GM18505 (cell line): Measurements from ENCODE around the gene DLGAP4.
"Not testable (repeated sequence)": the region's sequence is repeated elsewhere in the genome, so short reads cannot be mapped to it uniquely, and the experiment has no call there.

ENCODE experiments used
- ATAC-seq: cut with Tn5 transposase; IDR thresholded peaks from one replicate; pipeline ENCODE4 v1.9.1; 2021; ENCODE audit not compliant: unreplicated experiment
- POLR2A ChIP-seq: IDR thresholded peaks from 4 replicates; pipeline ENCODE4 v1.6.1; 2011; ENCODE audit warnings: borderline replicate concordance; ENCODE audit not compliant: insufficient read depth, insufficient read length; ENCODE audit errors: extremely low read depth

The DLGAP4 gene

DNA sequence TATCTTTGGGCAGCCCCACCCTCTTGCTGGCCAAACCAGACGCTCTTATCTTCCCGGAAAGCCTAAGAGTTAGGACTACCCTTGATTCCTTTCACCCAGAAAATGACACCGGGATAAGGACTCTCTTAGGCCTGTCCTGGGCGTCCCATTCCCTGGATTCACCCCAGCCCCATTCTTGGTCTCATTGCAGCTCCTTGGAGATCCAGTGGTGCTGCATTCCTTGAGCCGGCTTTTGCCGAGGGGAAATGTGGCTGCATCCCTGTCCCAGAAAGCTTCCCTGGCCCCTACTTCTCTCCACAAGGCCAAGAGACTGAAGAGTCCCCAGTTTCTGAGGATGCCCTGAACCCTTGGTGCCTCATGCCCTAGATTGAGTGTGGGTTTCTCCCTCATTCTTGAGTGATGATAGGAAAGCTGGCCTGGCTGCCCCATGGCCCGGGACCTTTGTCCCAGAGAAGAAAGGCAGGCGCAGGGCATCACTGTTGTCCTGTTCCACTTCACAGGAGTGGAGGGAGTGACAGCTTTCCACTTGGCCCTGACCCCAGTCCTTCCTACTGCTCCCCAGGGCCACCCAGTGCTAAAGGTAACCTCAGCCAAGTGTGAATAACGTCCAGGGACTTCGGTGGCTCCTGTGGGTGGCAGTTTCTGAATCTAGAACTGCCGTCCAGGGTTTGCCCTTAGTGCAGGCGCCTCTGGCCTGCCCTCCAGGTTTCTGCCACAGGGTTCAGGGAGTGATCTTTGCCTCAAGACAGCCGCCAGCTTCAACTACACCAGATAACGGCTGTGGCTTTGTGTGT is 192.4 kb downstream of the DLGAP4 start:
- no peak for ATAC-seq
- no peak for TF ChIP-seq POLR2A

DNA sequence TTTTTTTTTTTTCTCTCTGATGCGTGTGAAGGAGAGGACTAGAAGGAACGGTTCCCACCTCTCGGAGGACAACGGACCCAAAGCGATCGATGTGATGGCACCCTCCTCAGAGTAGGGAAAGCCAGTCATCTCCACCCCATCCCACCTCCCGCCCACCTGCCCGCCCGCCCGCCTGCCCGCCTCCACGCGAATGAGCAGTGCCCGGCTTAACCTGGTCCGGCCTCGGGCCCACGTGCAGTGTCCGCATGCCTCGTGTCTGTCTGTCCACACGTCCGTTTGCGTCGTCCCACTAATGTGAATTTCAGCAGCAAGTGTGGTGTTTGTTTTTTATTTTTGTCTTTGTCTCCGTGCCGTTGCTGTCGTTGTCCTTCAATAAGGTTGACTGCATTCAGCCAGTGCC is 193.1 kb downstream of the DLGAP4 start:
- no peak for ATAC-seq
- TF ChIP-seq POLR2A = no peak

DNA sequence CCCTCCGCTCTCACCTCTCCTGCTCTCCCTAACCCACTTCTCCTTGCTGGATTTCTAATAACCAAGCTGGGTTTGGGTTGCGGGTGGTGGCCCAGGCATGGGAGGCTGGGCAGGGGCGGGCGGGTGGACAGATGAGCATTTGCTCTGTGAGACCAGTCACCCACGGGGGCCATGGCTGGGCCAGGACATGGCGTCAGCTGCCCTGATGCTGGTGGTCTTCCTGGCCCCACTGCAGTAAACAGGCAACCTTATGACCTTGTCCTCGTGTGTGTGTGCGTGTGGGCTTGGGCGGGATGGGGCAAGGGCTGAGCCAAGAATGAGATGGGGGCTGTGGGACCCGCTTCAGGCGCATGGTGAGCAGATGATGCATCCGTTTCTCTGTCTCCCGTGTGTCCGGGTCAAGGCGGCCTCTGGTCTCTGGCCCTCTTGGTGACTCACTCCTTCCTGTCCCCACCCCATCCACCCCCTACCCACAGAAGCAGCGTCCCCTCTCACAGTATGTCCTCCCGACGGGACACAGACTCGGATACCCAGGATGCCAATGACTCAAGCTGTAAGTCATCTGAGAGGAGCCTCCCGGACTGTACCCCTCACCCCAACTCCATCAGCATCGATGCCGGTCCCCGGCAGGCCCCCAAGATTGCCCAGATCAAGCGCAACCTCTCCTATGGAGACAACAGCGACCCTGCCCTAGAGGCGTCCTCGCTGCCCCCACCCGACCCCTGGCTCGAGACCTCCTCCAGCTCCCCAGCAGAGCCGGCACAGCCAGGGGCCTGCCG is 193.8 kb downstream of the DLGAP4 start:
- no peak for ATAC-seq

DNA sequence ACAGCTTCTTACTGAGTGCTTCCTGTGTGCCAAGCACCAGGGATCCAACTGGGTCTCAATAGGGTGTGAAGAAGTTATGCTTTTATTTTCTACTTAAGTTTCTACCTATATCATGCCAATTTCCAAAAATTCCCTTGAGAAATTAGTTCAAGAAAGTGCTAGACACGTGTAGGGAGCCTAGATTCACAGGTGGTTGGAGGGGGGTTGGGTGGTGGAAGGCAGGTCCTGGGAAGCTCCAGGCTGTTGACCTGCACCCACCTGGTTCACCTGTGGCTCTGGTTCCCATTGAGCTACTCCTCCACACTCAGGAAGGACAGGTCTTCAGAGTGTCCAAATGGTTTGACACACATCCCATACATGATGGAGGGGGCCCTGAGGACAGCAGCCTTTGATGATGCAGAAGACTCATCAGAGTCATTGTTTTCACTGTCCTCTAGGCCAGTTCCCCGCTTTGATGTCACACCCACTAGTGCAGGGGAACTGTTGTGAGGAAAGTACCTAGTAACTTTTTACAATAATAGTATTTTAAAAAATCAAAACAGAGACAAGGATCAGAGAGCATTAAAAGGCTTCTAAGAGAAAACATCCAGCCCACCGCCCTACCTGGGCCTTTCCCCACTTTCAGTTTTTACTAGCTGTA is 195.3 kb downstream of the DLGAP4 start:
- ATAC-seq = no peak
- TF ChIP-seq POLR2A = no peak

More for the DNA sequence above, 193.8 kb downstream of the DLGAP4 start:
- no peak for TF ChIP-seq POLR2A

DNA sequence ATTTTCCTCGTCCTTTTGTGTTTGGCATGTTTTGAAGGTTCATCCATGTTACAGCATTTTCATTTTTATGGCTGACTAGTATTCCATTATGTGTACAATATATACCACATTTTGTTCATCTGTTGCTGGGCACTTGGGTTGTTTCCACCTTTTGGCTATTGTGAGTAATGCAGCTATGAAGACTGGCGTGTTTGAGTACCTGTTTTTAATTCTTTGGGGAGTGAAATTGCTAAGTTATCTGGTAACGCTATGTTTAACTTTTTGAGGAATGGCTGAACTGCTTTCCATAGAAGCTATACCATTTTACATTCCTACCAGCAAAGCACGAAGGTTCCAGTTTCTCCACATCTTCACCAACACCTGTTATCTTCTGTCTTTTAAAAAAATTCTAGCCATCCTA is 198.2 kb downstream of the DLGAP4 start:
- TF ChIP-seq POLR2A = no peak
- no peak for ATAC-seq

DNA sequence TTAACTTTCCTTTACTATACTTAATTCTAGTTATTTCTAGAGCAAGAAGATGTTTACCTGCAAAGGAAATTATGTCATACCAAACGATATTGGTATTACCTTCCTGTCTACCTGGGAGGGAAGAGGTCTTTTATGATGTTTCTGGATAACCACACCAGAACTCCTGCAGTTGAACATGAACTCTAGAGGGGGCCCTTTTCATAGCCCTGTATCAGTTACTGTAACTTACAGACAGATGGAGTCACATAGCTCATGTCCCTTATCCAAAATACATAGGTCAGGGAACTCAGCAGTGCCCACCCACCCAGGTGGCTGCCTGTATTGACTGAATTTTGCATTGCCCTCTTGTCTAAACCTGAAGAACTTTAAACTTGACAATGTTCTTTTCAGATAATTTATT is 200.1 kb downstream of the DLGAP4 start:
- no peak for ATAC-seq
- no peak for TF ChIP-seq POLR2A

DNA sequence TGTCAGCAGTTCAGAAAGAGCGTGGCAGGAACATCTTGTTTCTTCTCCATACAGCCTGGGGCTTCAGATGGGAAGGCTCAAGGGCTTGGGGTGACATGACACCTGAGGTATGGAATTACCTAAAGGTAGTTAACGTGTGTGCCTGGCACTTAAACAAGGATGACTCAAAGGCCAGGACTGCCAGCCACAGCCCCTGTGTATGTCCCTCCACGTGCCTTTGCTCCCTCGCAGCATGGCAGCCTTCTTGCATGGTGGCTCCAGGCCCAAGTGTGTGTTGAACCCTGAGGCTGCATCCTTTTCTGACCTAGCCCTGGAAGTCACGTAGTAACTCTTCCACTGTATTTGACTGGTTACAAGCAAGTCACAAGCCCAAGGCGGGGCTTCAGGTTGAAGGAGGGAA is 201.6 kb downstream of the DLGAP4 start:
- ATAC-seq = no peak
- TF ChIP-seq POLR2A = no peak

DNA sequence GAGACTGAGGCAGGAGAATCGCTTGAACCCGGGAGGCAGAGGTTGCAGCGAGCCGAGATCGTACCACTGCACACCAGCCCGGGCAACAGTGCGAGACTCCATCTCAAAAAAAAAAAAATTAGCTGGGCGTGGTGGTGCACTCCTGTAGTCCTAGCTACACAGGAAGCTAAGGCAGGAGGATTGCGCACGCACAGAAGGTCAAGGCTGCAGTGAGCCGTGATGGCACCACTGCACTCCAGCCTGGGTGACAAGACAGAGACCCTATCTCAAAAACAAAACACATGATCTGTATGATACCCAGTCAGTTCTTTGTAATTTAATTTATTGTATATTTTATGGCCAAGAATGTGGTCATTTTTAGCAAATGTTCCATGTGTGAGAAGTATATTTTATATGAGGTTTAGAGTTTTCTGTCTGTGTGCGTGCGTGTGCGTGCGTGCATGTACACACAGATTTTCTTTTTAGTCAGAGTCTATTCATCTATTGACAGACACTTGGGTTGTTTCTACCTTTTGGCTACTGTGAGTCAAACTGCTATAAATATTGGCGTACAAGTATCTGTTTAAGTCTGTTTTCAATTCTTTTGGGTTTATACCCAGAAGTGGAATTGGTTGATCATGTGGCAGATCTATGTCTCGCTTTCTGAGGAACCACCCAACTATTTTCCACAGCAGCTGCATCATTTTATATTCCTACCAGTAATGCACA is 213.0 kb downstream of the DLGAP4 start:
- TF ChIP-seq POLR2A = no peak
- ATAC-seq = no peak

DNA sequence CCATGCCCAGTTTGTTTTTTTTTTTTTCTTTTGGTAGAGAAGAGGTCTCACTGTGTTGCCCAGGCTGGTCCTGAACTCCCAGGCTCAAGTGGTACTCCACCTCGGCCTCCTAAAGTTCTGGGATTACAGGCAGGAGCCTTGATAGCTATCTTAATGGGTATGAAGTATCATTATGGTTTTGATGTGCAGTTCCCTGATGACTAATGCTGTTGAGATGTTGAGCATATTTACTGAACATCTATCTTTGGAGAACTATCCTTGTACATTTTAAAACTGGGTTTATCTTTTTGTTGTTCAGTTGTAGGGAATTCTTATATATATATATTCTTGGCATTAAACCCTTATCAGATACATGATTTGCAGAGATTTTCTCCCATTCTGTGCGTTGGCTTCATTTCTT is 213.8 kb downstream of the DLGAP4 start:
- TF ChIP-seq POLR2A = no peak
- no peak for ATAC-seq

DNA sequence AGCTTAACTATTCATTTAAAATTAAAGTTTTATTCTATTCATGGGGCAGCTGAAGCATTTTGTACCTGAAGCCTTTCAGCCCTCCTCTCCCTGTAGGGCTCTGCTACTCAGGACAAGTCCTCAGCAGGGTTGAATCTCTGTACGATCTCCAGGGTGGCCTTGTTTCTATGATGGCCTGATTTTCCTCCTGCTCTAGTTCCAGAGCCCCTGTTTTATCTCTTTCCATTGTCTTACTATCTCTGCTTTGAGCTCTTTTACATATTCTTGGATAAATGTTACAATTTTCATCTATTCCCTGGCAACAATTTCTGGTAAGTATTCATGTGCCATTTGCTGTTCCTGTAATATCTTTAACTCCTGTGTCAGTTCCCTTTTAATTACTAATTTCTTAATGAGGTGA is 215.4 kb downstream of the DLGAP4 start:
- no peak for ATAC-seq
- no peak for TF ChIP-seq POLR2A

DNA sequence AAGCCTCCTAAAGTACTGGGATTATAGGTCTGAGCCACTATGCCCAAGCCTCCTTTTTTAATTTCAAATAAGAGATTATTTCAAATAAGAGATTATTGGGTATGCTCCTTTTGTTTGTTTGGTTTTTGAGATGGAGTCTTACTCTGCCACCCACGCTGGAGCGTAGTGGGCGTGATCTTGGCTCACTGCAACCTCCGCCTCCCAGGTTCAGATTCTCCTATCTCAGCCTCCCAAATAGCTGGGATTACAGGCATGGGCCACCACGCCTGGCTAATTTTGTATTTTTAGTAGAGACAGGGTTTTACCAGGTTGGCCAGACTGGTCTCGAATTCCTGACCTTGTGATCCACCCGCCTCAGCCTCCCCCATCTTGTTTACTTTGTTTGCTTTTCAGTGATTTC is 216.3 kb downstream of the DLGAP4 start:
- ATAC-seq = not testable (repeated sequence)

DNA sequence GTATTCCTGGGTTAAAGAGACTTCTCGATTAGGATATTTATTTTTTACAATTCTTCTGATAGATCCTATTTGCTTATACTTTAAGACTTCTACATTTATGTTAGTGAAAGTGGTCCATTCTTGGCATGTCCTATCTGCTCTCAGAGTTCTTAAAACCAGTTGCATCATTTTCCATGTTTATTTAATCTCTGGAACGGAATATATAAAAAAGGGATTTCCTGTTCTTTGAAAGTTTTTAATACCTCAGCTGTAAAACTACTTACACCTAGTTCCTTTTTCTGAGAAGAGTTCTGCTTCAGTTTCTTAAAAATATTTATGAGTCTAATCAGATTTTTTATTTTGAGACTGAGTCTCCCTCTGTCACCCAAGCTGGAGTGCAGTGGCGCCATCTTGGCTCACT is 217.2 kb downstream of the DLGAP4 start:
- no peak for ATAC-seq
- TF ChIP-seq POLR2A = no peak

DNA sequence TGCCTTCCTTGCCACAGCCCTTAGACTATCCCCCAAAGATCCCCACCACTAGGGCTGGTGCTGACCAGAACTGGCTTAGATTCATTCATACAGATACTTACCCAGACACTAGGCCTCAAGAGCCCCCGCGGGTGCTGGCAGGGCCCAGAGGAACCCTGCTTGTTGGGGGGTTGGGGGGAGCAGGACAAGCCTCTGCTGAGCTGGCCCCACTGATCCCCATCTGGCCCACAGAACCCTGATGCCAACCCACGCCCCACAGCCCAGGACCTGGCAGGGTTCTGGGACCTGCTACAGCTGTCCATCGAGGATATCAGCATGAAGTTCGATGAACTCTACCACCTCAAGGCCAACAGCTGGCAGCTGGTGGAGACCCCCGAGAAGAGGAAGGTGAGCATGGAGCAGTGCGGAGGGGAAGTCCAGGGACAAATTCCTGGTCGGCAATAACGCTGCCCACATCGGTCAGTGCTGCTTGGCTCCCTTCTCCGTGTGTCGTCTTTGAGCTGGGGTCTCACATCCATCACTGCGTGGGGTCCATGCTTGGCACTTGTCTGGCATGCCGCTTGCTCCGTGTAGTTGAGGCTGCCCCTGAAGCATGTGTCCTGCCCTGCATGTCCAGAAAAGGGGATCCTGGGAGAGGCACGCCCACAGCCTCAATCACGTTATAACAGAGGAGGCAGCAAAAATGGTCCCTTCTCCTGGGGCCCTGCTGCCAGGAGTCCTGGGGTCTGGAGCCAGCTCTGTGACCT is 219.7 kb downstream of the DLGAP4 start:
- no peak for TF ChIP-seq POLR2A
- no peak for ATAC-seq
